GM18870 (cell line): Measurements from ENCODE around the gene LAMA5.

Source experiments
- ATAC-seq: cut with Tn5 transposase; IDR thresholded peaks from one replicate; pipeline ENCODE4 v1.9.1; 2021; ENCODE audit warnings: moderate library complexity; ENCODE audit not compliant: unreplicated experiment

LAMA5 gene

GRCh38 chr20:62317167-62317655 is 49.9 kb downstream of the LAMA5 start:
- ATAC-seq: no peak

- no peak for ATAC-seq
Measured at GRCh38 chr20:62316331-62317166, 50.6 kb downstream of the LAMA5 start.

- no peak for ATAC-seq
Measured at GRCh38 chr20:62315773-62316172, 51.3 kb downstream of the LAMA5 start.

GRCh38 chr20:62314711-62315302 is 52.3 kb downstream of the LAMA5 start:
- ATAC-seq: no peak

GRCh38 chr20:62314339-62314638 is 52.8 kb downstream of the LAMA5 start:
- ATAC-seq: no peak

- no peak for ATAC-seq
Measured at GRCh38 chr20:62313460-62314338, 53.4 kb downstream of the LAMA5 start.

GRCh38 chr20:62313021-62313420 is 54.1 kb downstream of the LAMA5 start:
- ATAC-seq: no peak

GRCh38 chr20:62312662-62312977 is 54.5 kb downstream of the LAMA5 start:
- no peak for ATAC-seq

GRCh38 chr20:62311832-62312661 is 55.1 kb downstream of the LAMA5 start:
- ATAC-seq: no peak

GRCh38 chr20:62311150-62311549 is 56.0 kb downstream of the LAMA5 start:
- no peak for ATAC-seq

- ATAC-seq: no peak
Measured at GRCh38 chr20:62310757-62311121, 56.4 kb downstream of the LAMA5 start.

- ATAC-seq: no peak
Measured at GRCh38 chr20:62309947-62310756, 57.0 kb downstream of the LAMA5 start.

GRCh38 chr20:62309198-62309944 is 57.7 kb downstream of the LAMA5 start:
- no peak for ATAC-seq

- ATAC-seq: no peak
Measured at GRCh38 chr20:62308102-62308822, 58.9 kb downstream of the LAMA5 start.

- no peak for ATAC-seq
Measured at GRCh38 chr20:62307226-62308101, 59.6 kb downstream of the LAMA5 start.

GRCh38 chr20:62306414-62307187 is 60.5 kb downstream of the LAMA5 start:
- no peak for ATAC-seq
